SK-MEL-5 (cell line): ENCODE results near the gene OGG1. TPM values are rescaled to one million over a fixed set of nuclear protein-coding genes. Genes with fewer than 3 reads are reported as not detected.
A peak's percentile ranks its signal among the peaks of the same experiment; 100 is the strongest.

Experiments
- DNase-seq: peaks from one replicate; pipeline ENCODE4 v3.0.0-alpha.2; 2016; ENCODE audit warnings: low read depth, low spot score
- in situ Hi-C: cut with HindIII; loops from 2 replicates; pipeline ENCODE4 v1.10.0; 2016; ENCODE audit warnings: low sequenced_read_pairs, high pct_unique_total_duplicates, low pct_unique_long_range_greater_than_20kb
- total RNA-seq: library from RNA; depleted of rRNA; stranded (reverse); fragments of >200 nt; shearing (Covaris generic); gene quantifications from 2 replicates; pipeline ENCODE4 v1.2.3, GENCODE V29; 2014

OGG1 gene
- total RNA-seq, 1 experiment from 2014 or later: 11.0 TPM

GRCh38 chr3:9721700-9722060 lies 28.1 kb upstream of the OGG1 start:
- in situ Hi-C loops: no loop called here
- DNase-seq: no peak

GRCh38 chr3:9725775-9726515 lies 23.8 kb upstream of the OGG1 start:
- no peak for DNase-seq

GRCh38 chr3:9727041-9727595 lies 22.6 kb upstream of the OGG1 start:
- DNase-seq: peak; percentile 73
- in situ Hi-C loops: no loop called here

More at GRCh38 chr3:9725775-9726515, 23.8 kb upstream of the OGG1 start:
- in situ Hi-C loops: no loop called here

- in situ Hi-C loops: no loop called here
- no peak for DNase-seq
These were observed 22.0 kb upstream of the OGG1 start for GRCh38 chr3:9727743-9728142.

GRCh38 chr3:9729419-9729818 lies 20.3 kb upstream of the OGG1 start:
- DNase-seq: no peak
- in situ Hi-C loops: no loop called here

- in situ Hi-C loops: no loop called here
- no peak for DNase-seq
These were observed 19.0 kb upstream of the OGG1 start for GRCh38 chr3:9730657-9731205.

GRCh38 chr3:9731206-9732079 lies 18.3 kb upstream of the OGG1 start, which contains the start of gene BRPF1:
Gene BRPF1 (plus strand): TSS chr3:9731735. CDS start chr3:9734141, 2,406 bp downstream.
- in situ Hi-C loops: no loop called here
- peak; percentile 98 for DNase-seq

- DNase-seq: no peak
- in situ Hi-C loops: no loop called here
These were observed 17.5 kb upstream of the OGG1 start for GRCh38 chr3:9732080-9732739.

GRCh38 chr3:9732740-9733115 lies 17.0 kb upstream of the OGG1 start:
- DNase-seq: no peak
- in situ Hi-C loops: no loop called here

GRCh38 chr3:9736831-9737230 lies 12.9 kb upstream of the OGG1 start:
- in situ Hi-C loops: no loop called here
- no peak for DNase-seq

- in situ Hi-C loops: no loop called here
- DNase-seq: no peak
These were observed 10.6 kb upstream of the OGG1 start for GRCh38 chr3:9739181-9739580.

- in situ Hi-C loops: no loop called here
- no peak for DNase-seq
These were observed 7.2 kb upstream of the OGG1 start for GRCh38 chr3:9742560-9742959.

- in situ Hi-C loops: no loop called here
- no peak for DNase-seq
These were observed 6.2 kb upstream of the OGG1 start for GRCh38 chr3:9743548-9743947.

- no peak for DNase-seq
- in situ Hi-C loops: no loop called here
These were observed 5.6 kb upstream of the OGG1 start for GRCh38 chr3:9744162-9744561.

GRCh38 chr3:9745521-9745920 lies 4.2 kb upstream of the OGG1 start:
- in situ Hi-C loops: no loop called here
- no peak for DNase-seq

- DNase-seq: no peak
- in situ Hi-C loops: no loop called here
These were observed 3.4 kb upstream of the OGG1 start for GRCh38 chr3:9746330-9746729.

GRCh38 chr3:9747267-9747666 lies 2.5 kb upstream of the OGG1 start:
- in situ Hi-C loops: no loop called here
- DNase-seq: no peak

GRCh38 chr3:9748031-9748430 lies 1.7 kb upstream of the OGG1 start:
- no peak for DNase-seq
- in situ Hi-C loops: no loop called here
